Measurements from ENCODE around the gene CD82. TPM values are rescaled to one million over a fixed set of nuclear protein-coding genes. Genes with fewer than 3 reads are reported as not detected.
A peak's percentile ranks its signal among the peaks of the same experiment; 100 is the strongest.

The CD82 gene
- total RNA-seq, 1 experiment from 2014 or later = 114 TPM

DNA sequence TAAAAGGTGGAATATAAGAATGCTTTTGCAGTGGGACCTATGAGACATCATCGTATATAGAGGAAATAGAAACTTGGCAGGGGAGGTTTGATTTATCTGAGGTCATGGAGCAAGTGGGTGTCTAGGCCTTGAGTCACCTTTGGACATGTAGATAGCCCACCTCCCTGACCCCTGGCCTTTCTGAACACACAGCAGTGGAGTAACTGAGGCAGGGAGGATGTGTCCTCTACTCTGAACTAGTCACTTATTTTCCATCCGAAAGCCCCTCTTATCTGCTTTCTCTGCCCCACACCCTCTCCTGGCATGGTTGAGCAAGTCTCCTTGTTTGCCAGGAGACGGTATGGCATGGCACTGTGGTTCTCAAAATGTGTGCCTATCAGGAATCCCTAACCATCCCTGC is 7.9 kb downstream of the CD82 start:
- TF ChIP-seq CTCF (IDR thresholded peaks at IDR 0.05; ENCODE audit: unreplicated experiment) = no peak
- ChIA-PET CTCF (no interaction called here), POLR2A (interaction anchor here (3.9 kb wide), 1 partner anchor 9 kb away, joined by 21 read pairs; the partner anchor contains the start of gene CD82)
- no peaks in the 10 kb centered on the region for H3K9me3 Mint-ChIP-seq (ENCODE audit: unreplicated experiment)
- H3K27me3 Mint-ChIP-seq (ENCODE audit: insufficient read depth, unreplicated experiment) = no peaks in the 10 kb centered on the region
- peak overlapping the region; percentile 51 for H3K27ac Mint-ChIP-seq (ENCODE audit: low read depth, unreplicated experiment)
- intact Hi-C loops (cut with micrococcal nuclease) = no loop called here
- peaks cover 5% of the 10 kb centered on the region for H3K36me3 Mint-ChIP-seq (ENCODE audit: insufficient read depth, unreplicated experiment)
- H3K4me1 Mint-ChIP-seq (ENCODE audit: insufficient read depth, unreplicated experiment) = peaks cover 38% of the 10 kb centered on the region
- BruUV-seq (replicated peaks) = no TSS peak
- no peak overlapping the region for H3K4me3 Mint-ChIP-seq (ENCODE audit: unreplicated experiment)
- no peak for DNase-seq (ENCODE audit: unreplicated experiment)

GRCh38 chr11:44574610-44575287 is 9.3 kb downstream of the CD82 start:
- BruUV-seq (replicated peaks) = no TSS peak
- TF ChIP-seq CTCF (IDR thresholded peaks at IDR 0.05; ENCODE audit: unreplicated experiment) = no peak
- DNase-seq (ENCODE audit: unreplicated experiment) = peak; percentile 86
- Mint-ChIP-seq H3K9me3 (ENCODE audit: unreplicated experiment) (no peaks in the 10 kb centered on the region), H3K27ac (ENCODE audit: low read depth, unreplicated experiment) (peak overlapping the region; percentile 51), H3K4me1 (ENCODE audit: insufficient read depth, unreplicated experiment) (peaks cover 31% of the 10 kb centered on the region), H3K27me3 (ENCODE audit: insufficient read depth, unreplicated experiment) (no peaks in the 10 kb centered on the region), H3K4me3 (ENCODE audit: unreplicated experiment) (no peak overlapping the region), H3K36me3 (ENCODE audit: insufficient read depth, unreplicated experiment) (peaks cover 5% of the 10 kb centered on the region)
- POLR2A ChIA-PET = interaction anchor here (3.9 kb wide), 1 partner anchor 10 kb away, joined by 21 read pairs; the partner anchor contains the start of gene CD82
- intact Hi-C loops (cut with micrococcal nuclease) = no loop called here
- CTCF ChIA-PET = interaction anchor here (0.6 to 1.0 kb wide), 5 partner anchors 9 to 447 kb away, joined by 3 to 4 read pairs (median 3); partner anchors contain the start of gene CD82

DNA sequence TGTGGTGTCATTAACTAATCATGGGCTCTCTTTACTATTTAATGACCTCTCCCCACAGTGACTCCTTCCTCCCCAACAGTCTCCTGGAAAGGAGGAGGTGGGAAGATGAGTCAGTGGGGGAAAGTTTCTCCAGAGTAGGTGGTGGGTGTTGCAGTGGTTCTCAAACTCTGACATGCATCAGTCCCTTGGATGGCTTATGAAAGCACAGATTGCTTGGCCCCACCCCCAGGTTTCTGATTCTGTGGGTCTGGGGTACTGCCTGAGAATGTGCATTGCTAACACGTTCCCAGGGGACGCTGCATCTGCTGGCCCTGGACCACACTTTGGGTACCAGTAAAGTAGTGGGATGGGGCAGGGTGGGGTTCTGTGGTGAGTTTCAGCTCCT is 9.8 kb downstream of the CD82 start:
- CTCF ChIA-PET = interaction anchor here (0.7 to 1.0 kb wide), 2 partner anchors 10 to 447 kb away, joined by 3 to 4 read pairs; partner anchors contain the start of gene CD82
- no peaks in the 10 kb centered on the region for H3K9me3 Mint-ChIP-seq (ENCODE audit: unreplicated experiment)

More for the DNA sequence above, 9.8 kb downstream of the CD82 start:
- POLR2A ChIA-PET = interaction anchor here (3.9 kb wide), 1 partner anchor 11 kb away, joined by 21 read pairs; the partner anchor contains the start of gene CD82
- no peaks in the 10 kb centered on the region for H3K27me3 Mint-ChIP-seq (ENCODE audit: insufficient read depth, unreplicated experiment)
- peak; percentile 61 for DNase-seq (ENCODE audit: unreplicated experiment)
- no TSS peak for BruUV-seq (replicated peaks)
- H3K27ac Mint-ChIP-seq (ENCODE audit: low read depth, unreplicated experiment) = peak overlapping the region; percentile 42
- peaks cover 5% of the 10 kb centered on the region for H3K36me3 Mint-ChIP-seq (ENCODE audit: insufficient read depth, unreplicated experiment)
- H3K4me3 Mint-ChIP-seq (ENCODE audit: unreplicated experiment) = no peak overlapping the region
- H3K4me1 Mint-ChIP-seq (ENCODE audit: insufficient read depth, unreplicated experiment) = peaks cover 25% of the 10 kb centered on the region
- TF ChIP-seq CTCF (IDR thresholded peaks at IDR 0.05; ENCODE audit: unreplicated experiment) = no peak
- intact Hi-C loops (cut with micrococcal nuclease) = no loop called here
